HAP-1 (cell line): ENCODE measurements around the gene FAM8A1.

Source experiments
- DNase-seq, 2 experiments: peaks; one replicate each; pipeline ENCODE4 v3.0.0-alpha.2; 2016 to 2020; ENCODE audit warnings: low spot score in 2 of 2
- H3K27me3 ChIP-seq: fragments of 250-450 bp; sonication (Bioruptor Pico); 2 replicates; pipeline ENCODE4 v1.5.1; 2020; ENCODE audit warnings: low read depth, mild to moderate bottlenecking, moderate library complexity
- H3K36me3 ChIP-seq: fragments of 250-450 bp; sonication (Bioruptor Pico); replicated peaks from 2 replicates; pipeline ENCODE4 v1.5.1; 2020; ENCODE audit warnings: mild to moderate bottlenecking
- H3K4me1 ChIP-seq: fragments of 250-450 bp; sonication (Bioruptor Pico); 2 replicates; pipeline ENCODE4 v1.5.1; 2020; ENCODE audit warnings: mild to moderate bottlenecking
- H3K4me3 ChIP-seq: fragments of 250-450 bp; sonication (Bioruptor Pico); 2 replicates; pipeline ENCODE4 v1.5.1; 2020; ENCODE audit warnings: mild to moderate bottlenecking, moderate library complexity
- H3K9me3 ChIP-seq: fragments of 250-450 bp; sonication (Bioruptor Pico); 2 replicates; pipeline ENCODE4 v1.5.1; 2020; ENCODE audit warnings: mild to moderate bottlenecking, moderate library complexity
- in situ Hi-C: fragments of 300-500 bp; cut with MboI; formaldehyde crosslinking; loops from 3 replicates; pipeline ENCODE4 v1.14.3; 2020; ENCODE audit warnings: low sequenced_read_pairs, inconsistent platforms, mixed read lengths

FAM8A1 gene

DNA sequence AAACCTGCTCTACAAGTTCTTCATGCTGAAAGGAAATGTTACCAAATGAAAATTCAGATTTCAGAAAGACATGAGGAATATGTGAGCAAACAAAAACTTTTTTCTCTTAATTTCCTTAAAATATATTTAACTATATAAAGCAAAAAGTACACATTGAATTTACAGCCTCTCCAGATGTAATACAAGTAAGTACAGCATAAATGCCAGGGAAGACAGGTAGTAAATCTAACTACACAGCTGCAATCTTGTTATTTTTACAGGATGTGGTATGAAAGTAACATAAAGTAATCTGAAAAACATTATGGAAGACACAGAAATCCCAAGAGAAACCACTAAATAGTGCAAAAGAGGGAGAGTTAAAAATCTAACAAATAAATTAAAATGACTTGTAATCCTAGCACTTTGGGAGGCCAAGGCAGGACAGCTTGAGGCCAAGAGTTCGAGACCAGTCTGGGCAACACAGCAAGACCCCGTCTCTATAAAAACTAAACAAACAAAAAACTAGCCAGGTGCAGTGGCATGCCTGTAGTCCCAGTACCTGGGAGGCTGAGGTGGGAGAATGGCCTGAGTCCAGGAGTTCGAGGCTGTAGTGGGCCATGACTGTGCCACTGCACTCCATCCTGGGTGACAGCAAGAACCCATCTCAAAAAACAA, 50.7 kb downstream of the FAM8A1 start:
- no peaks in the 10 kb centered on the region for H3K27me3 ChIP-seq
- no peak for DNase-seq
- in situ Hi-C loops, result no loop called here
- H3K36me3 ChIP-seq, result peaks cover 73% of the 10 kb centered on the region
- H3K4me3 ChIP-seq, result no peak overlapping the region
- no peaks in the 10 kb centered on the region for H3K9me3 ChIP-seq
- H3K4me1 ChIP-seq, result no peaks in the 10 kb centered on the region

DNA sequence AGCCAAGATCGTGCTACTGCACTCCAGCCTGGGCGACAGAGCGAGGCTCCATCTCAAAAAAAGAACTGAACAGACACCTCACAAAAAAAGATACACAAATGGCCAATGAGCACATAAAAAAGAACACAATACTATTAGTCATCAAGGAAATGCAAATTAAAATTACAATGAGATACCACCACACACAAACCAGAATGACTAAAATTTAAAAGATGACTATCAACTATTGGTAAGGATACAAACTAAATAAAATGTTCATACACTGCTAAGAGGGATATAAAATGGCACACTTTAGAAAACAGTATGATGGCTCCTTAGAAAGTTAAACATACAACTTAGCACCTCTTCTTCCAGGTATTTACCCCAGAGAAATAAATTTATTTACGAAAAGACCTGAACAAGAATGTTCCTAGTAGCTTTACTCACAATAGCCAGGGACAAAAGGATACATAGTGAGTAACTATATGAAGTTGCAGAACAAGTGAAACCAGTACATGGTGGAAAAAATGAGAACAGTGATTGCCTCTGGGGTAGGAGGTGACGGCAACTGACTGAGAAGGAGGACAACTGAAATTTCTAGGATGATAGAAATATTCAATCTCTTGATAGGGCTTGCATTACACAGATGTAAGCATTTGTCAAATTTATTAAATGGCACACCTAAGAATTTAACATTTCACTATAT, 53.2 kb downstream of the FAM8A1 start:
- H3K27me3 ChIP-seq, result no peaks in the 10 kb centered on the region
- H3K4me3 ChIP-seq, result no peak overlapping the region
- in situ Hi-C loops, result no loop called here
- peaks cover 61% of the 10 kb centered on the region for H3K36me3 ChIP-seq
- H3K9me3 ChIP-seq, result no peaks in the 10 kb centered on the region
- no peaks in the 10 kb centered on the region for H3K4me1 ChIP-seq
- DNase-seq, result no peak

DNA sequence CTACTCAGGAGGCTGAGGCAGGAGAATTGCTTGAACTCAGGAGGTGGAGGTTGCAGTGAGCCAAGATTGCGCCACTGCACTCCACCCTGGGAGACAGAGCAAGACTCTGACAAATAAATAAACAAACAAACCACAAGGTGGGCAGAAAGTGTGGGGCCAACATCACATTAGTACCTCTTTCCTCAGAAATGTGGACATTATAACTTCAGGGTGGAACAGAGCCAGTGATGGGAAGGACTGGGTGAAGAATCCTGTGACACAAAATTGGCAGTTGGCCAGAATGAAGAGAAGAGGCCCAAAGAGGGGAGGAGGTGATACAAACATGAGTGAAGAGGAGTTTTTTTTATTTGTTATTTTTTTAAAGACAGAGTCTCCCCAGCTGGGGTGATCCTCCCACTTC, 56.0 kb downstream of the FAM8A1 start:
- Histone ChIP-seq H3K27me3 (no peaks in the 10 kb centered on the region), H3K36me3 (peaks cover 63% of the 10 kb centered on the region), H3K4me3 (no peak overlapping the region), H3K4me1 (no peaks in the 10 kb centered on the region), H3K9me3 (no peaks in the 10 kb centered on the region)
- no peak for DNase-seq
- in situ Hi-C loops, result no loop called here

DNA sequence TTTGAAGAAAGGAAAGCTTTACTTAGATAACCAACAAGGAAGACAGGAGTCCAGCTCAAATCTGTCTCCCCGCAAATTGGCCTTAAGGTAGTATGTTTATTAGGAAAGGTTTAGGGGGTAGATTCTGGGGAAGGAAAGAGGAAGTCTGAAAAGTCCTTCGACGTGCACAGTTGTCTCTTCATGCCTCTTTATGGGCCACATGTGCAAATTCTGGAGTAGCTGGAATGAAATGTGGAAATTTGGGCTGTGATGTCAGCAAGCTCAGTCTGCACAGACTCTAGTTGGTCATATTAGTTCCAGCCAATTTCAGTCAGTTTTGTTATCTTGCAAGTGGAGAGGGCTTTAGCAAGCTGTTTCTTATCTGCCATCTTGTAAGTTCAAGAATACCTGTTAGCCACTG, 56.5 kb downstream of the FAM8A1 start:
- Histone ChIP-seq H3K9me3 (no peaks in the 10 kb centered on the region), H3K4me3 (no peak overlapping the region), H3K4me1 (no peaks in the 10 kb centered on the region), H3K27me3 (no peaks in the 10 kb centered on the region), H3K36me3 (peaks cover 63% of the 10 kb centered on the region)
- DNase-seq, result no peak
- in situ Hi-C loops, result no loop called here
